ENCODE results near the gene GPR32. TPM values are rescaled to one million over a fixed set of nuclear protein-coding genes. Genes with fewer than 3 reads are reported as not detected.

Gene GPR32
- polyA plus RNA-seq, 1 donor from 2014 or later: not detected

- H3K9me3 ChIP-seq (ENCODE audit: low read length): no peaks in the 10 kb centered on the region
- TF ChIP-seq SMC3 (conservative IDR thresholded peaks at IDR 0.05; ENCODE audit: poor library complexity) (no peak), RAD21 (conservative IDR thresholded peaks at IDR 0.05) (no peak), EZH2 (IDR thresholded peaks at IDR 0.05; ENCODE audit: borderline replicate concordance, insufficient read depth, low read length, poor library complexity, severe bottlenecking) (no peak), MXI1 (conservative IDR thresholded peaks at IDR 0.05; ENCODE audit: poor library complexity, severe bottlenecking) (no peak), POLR2AphosphoS5 (IDR thresholded peaks at IDR 0.05) (no peak), CTCF (IDR thresholded peaks at IDR 0.05; ENCODE audit: poor library complexity, severe bottlenecking) (no peak), EP300 (conservative IDR thresholded peaks at IDR 0.05; ENCODE audit: poor library complexity, severe bottlenecking) (no peak), TAF1 (IDR thresholded peaks at IDR 0.05; ENCODE audit: low read depth) (no peak)
- TF ChIP-seq, protein P1, sequence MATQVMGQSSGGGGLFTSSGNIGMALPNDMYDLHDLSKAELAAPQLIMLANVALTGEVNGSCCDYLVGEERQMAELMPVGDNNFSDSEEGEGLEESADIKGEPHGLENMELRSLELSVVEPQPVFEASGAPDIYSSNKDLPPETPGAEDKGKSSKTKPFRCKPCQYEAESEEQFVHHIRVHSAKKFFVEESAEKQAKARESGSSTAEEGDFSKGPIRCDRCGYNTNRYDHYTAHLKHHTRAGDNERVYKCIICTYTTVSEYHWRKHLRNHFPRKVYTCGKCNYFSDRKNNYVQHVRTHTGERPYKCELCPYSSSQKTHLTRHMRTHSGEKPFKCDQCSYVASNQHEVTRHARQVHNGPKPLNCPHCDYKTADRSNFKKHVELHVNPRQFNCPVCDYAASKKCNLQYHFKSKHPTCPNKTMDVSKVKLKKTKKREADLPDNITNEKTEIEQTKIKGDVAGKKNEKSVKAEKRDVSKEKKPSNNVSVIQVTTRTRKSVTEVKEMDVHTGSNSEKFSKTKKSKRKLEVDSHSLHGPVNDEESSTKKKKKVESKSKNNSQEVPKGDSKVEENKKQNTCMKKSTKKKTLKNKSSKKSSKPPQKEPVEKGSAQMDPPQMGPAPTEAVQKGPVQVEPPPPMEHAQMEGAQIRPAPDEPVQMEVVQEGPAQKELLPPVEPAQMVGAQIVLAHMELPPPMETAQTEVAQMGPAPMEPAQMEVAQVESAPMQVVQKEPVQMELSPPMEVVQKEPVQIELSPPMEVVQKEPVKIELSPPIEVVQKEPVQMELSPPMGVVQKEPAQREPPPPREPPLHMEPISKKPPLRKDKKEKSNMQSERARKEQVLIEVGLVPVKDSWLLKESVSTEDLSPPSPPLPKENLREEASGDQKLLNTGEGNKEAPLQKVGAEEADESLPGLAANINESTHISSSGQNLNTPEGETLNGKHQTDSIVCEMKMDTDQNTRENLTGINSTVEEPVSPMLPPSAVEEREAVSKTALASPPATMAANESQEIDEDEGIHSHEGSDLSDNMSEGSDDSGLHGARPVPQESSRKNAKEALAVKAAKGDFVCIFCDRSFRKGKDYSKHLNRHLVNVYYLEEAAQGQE (IDR thresholded peaks at IDR 0.05; ENCODE audit: borderline replicate concordance): no peak
- peak overlapping the region; percentile 96 for H3K4me3 ChIP-seq (ENCODE audit: low read length)
- H3K4me2 ChIP-seq (ENCODE audit: low read length): peak overlapping the region; percentile 65
- no peaks in the 10 kb centered on the region for H3K36me3 ChIP-seq (ENCODE audit: insufficient read depth, low read length)
- H3K9me2 ChIP-seq (ENCODE audit: insufficient read depth, low read length): no peaks in the 10 kb centered on the region
- H3F3A ChIP-seq (ENCODE audit: insufficient read depth, low read length, poor library complexity, severe bottlenecking): no peaks in the 10 kb centered on the region
- no peaks in the 10 kb centered on the region for H3K27me3 ChIP-seq (ENCODE audit: insufficient read depth, low read depth, low read length)
- peaks cover 3% of the 10 kb centered on the region for H3K79me2 ChIP-seq (replicated peaks; ENCODE audit: insufficient read depth, low read length)
- peak overlapping the region; percentile 86 for H3K9ac ChIP-seq (ENCODE audit: low read length)
- no peak overlapping the region for H2AFZ ChIP-seq (ENCODE audit: low read depth, low read length)
- peak overlapping the region; percentile 89 for H3K27ac ChIP-seq (ENCODE audit: low read length)
- no peaks in the 10 kb centered on the region for H4K20me1 ChIP-seq (ENCODE audit: insufficient read depth)
Measured at GRCh38 chr19:50725911-50726230, 44.4 kb upstream of the GPR32 start.

GRCh38 chr19:50728084-50728737, 42.1 kb upstream of the GPR32 start:
- peak overlapping the region; percentile 53 for H3K4me3 ChIP-seq (ENCODE audit: low read length)
- no peak overlapping the region for H3K4me2 ChIP-seq (ENCODE audit: low read length)
- H3K9me2 ChIP-seq (ENCODE audit: insufficient read depth, low read length): no peaks in the 10 kb centered on the region
- no peaks in the 10 kb centered on the region for H3K36me3 ChIP-seq (ENCODE audit: insufficient read depth, low read length)
- no peaks in the 10 kb centered on the region for H3F3A ChIP-seq (ENCODE audit: insufficient read depth, low read length, poor library complexity, severe bottlenecking)
- no peak overlapping the region for H3K27ac ChIP-seq (ENCODE audit: low read length)
- no peak overlapping the region for H2AFZ ChIP-seq (ENCODE audit: low read depth, low read length)
- no peaks in the 10 kb centered on the region for H4K20me1 ChIP-seq (ENCODE audit: insufficient read depth)
- H3K9me3 ChIP-seq (ENCODE audit: low read length): no peaks in the 10 kb centered on the region
- no peaks in the 10 kb centered on the region for H3K27me3 ChIP-seq (ENCODE audit: insufficient read depth, low read depth, low read length)
- H3K9ac ChIP-seq (ENCODE audit: low read length): no peak overlapping the region
- H3K79me2 ChIP-seq (replicated peaks; ENCODE audit: insufficient read depth, low read length): peaks cover 3% of the 10 kb centered on the region
- TF ChIP-seq MXI1 (conservative IDR thresholded peaks at IDR 0.05; ENCODE audit: poor library complexity, severe bottlenecking): peak; percentile 46
- TF ChIP-seq, protein P1 (IDR thresholded peaks at IDR 0.05; ENCODE audit: borderline replicate concordance): no peak

Measured in neural cell (in vitro differentiated cells).